ENCODE measurements around the gene ZNF514.
"Not testable (repeated sequence)": the region's sequence is repeated elsewhere in the genome, so short reads cannot be mapped to it uniquely, and the experiment has no call there.

Gene ZNF514

GRCh38 chr2:95110395-95110794 lies 49.3 kb downstream of the ZNF514 start:
- no peak overlapping the region for H3K27ac ChIP-seq
- TF ChIP-seq CTCF (IDR thresholded peaks at IDR 0.05) (no peak), ZFX (IDR thresholded peaks at IDR 0.05; ENCODE audit: borderline replicate concordance) (no peak)

DNA sequence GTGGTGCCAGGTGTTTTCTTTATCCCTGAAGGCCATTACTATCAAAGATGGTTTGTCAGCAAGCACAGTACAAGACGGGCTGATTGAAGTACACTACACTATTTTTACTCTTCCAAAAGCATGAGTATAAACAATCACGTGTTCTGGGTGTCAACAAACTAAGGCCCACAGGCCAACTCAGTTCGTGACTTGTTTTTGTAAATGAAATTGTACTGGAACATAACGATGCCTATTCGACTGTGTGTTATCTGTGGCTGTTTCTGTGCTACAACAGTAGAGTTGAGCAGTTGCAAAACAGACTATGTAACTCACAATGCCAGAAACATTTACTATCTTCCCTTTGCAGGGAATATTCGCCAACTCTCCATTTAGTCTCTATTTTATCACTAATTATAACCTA lies 50.4 kb downstream of the ZNF514 start:
- TF ChIP-seq CTCF (IDR thresholded peaks at IDR 0.05): no peak
- TF ChIP-seq ZFX (IDR thresholded peaks at IDR 0.05; ENCODE audit: borderline replicate concordance): no peak
- H3K27ac ChIP-seq: no peak overlapping the region

- H3K27ac ChIP-seq: no peak overlapping the region
- TF ChIP-seq ZFX (IDR thresholded peaks at IDR 0.05; ENCODE audit: borderline replicate concordance): no peak
- TF ChIP-seq CTCF (IDR thresholded peaks at IDR 0.05): no peak
Observed at GRCh38 chr2:95106081-95106480, 53.6 kb downstream of the ZNF514 start.

- no peak overlapping the region for H3K27ac ChIP-seq
- TF ChIP-seq CTCF (IDR thresholded peaks at IDR 0.05) (no peak), ZFX (IDR thresholded peaks at IDR 0.05; ENCODE audit: borderline replicate concordance) (no peak)
Observed at GRCh38 chr2:95104606-95105005, 55.0 kb downstream of the ZNF514 start.

- H3K27ac ChIP-seq: no peak overlapping the region
- TF ChIP-seq CTCF (IDR thresholded peaks at IDR 0.05) (no peak), ZFX (IDR thresholded peaks at IDR 0.05; ENCODE audit: borderline replicate concordance) (no peak)
Observed at GRCh38 chr2:95099910-95100309, 59.7 kb downstream of the ZNF514 start.

- not testable (repeated sequence) for H3K27ac ChIP-seq
Observed at GRCh38 chr2:95098273-95098672, 61.4 kb downstream of the ZNF514 start.

Data from 22Rv1 (cell line).